ENCODE measurements around the gene CLDN2.

- TF ChIP-seq, protein P1, sequence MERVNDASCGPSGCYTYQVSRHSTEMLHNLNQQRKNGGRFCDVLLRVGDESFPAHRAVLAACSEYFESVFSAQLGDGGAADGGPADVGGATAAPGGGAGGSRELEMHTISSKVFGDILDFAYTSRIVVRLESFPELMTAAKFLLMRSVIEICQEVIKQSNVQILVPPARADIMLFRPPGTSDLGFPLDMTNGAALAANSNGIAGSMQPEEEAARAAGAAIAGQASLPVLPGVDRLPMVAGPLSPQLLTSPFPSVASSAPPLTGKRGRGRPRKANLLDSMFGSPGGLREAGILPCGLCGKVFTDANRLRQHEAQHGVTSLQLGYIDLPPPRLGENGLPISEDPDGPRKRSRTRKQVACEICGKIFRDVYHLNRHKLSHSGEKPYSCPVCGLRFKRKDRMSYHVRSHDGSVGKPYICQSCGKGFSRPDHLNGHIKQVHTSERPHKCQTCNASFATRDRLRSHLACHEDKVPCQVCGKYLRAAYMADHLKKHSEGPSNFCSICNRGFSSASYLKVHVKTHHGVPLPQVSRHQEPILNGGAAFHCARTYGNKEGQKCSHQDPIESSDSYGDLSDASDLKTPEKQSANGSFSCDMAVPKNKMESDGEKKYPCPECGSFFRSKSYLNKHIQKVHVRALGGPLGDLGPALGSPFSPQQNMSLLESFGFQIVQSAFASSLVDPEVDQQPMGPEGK (CRISPR knock-in tag; IDR thresholded peaks at IDR 0.05): no peak
- TF ChIP-seq TBP (CRISPR knock-in tag; IDR thresholded peaks at IDR 0.05) (no peak), MAZ (IDR thresholded peaks at IDR 0.05; ENCODE audit: borderline replicate concordance, low read depth, low read length) (no peak), MAZ (CRISPR knock-in tag; IDR thresholded peaks at IDR 0.05; ENCODE audit: low read depth) (no peak), HDAC2 (CRISPR knock-in tag; IDR thresholded peaks at IDR 0.05) (no peak), MXI1 (IDR thresholded peaks at IDR 0.05; ENCODE audit: borderline replicate concordance, low read depth, low read length) (no peak), RERE (CRISPR knock-in tag; IDR thresholded peaks at IDR 0.05; ENCODE audit: low read depth) (no peak), CTCF (CRISPR knock-in tag; IDR thresholded peaks at IDR 0.05) (no peak), YY1 (IDR thresholded peaks at IDR 0.05; ENCODE audit: insufficient read depth, insufficient replicate concordance, low read depth, low read length) (no peak), SAFB2 (CRISPR knock-in tag; IDR thresholded peaks at IDR 0.05; ENCODE audit: borderline replicate concordance, low read depth) (no peak), ZFP37 (CRISPR knock-in tag; IDR thresholded peaks at IDR 0.05; ENCODE audit: borderline replicate concordance) (no peak), HOXA7 (CRISPR knock-in tag; IDR thresholded peaks at IDR 0.05) (no peak), ZNF383 (CRISPR knock-in tag; IDR thresholded peaks at IDR 0.05; ENCODE audit: borderline replicate concordance) (no peak)
- TF ChIP-seq, protein P2, sequence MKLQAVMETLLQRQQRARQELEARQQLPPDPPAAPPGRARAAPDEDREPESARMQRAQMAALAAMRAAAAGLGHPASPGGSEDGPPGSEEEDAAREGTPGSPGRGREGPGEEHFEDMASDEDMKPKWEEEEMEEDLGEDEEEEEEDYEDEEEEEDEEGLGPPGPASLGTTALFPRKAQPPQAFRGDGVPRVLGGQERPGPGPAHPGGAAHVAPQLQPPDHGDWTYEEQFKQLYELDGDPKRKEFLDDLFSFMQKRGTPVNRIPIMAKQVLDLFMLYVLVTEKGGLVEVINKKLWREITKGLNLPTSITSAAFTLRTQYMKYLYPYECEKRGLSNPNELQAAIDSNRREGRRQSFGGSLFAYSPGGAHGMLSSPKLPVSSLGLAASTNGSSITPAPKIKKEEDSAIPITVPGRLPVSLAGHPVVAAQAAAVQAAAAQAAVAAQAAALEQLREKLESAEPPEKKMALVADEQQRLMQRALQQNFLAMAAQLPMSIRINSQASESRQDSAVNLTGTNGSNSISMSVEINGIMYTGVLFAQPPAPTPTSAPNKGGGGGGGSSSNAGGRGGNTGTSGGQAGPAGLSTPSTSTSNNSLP (IDR thresholded peaks at IDR 0.05; ENCODE audit: low read depth, low read length): no peak
- TF ChIP-seq, protein P3, sequence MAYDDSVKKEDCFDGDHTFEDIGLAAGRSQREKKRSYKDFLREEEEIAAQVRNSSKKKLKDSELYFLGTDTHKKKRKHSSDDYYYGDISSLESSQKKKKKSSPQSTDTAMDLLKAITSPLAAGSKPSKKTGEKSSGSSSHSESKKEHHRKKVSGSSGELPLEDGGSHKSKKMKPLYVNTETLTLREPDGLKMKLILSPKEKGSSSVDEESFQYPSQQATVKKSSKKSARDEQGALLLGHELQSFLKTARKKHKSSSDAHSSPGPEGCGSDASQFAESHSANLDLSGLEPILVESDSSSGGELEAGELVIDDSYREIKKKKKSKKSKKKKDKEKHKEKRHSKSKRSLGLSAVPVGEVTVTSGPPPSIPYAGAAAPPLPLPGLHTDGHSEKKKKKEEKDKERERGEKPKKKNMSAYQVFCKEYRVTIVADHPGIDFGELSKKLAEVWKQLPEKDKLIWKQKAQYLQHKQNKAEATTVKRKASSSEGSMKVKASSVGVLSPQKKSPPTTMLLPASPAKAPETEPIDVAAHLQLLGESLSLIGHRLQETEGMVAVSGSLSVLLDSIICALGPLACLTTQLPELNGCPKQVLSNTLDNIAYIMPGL (CRISPR knock-in tag; IDR thresholded peaks at IDR 0.05; ENCODE audit: borderline replicate concordance in 1 of 2, low read depth in 1 of 2): no peak
Observed at GRCh38 chrX:106939566-106939965, 19.4 kb downstream of the CLDN2 start.

Measured in HepG2 (cell line).